MCF 10A (cell line): ENCODE results near the gene CGAS. TPM values are rescaled to one million over a fixed set of nuclear protein-coding genes. Genes with fewer than 3 reads are reported as not detected.
A peak's percentile ranks its signal among the peaks of the same experiment; 100 is the strongest.

Experiments used
- BruUV-seq: library from RNA; stranded (reverse); fragments of 400-500 nt; replicated peaks from 2 replicates; lab custom pipeline; 2021; lab: Mats Ljungman, UMichigan
- CTCF ChIA-PET: fragments of 300-600 bp; sonication (Branson Sonifier 250); formaldehyde crosslinking; extraction: SDS; loops from one replicate; lab custom pipeline; 2021; ENCODE audit warnings: antibody characterized with exemption, inconsistent platforms; lab: Yijun Ruan, JAX
- POLR2A ChIA-PET: fragments of 300-600, 350-650 bp; sonication (Branson Sonifier 250); formaldehyde crosslinking; extraction: SDS; loops from one replicate; lab custom pipeline; 2020; ENCODE audit warnings: antibody characterized with exemption, inconsistent platforms; lab: Yijun Ruan, JAX
- DNase-seq: peaks from one replicate; pipeline ENCODE4 v3.0.0-alpha.2; 2018; ENCODE audit not compliant: unreplicated experiment
- H3K27ac Mint-ChIP-seq: one replicate; pipeline ENCODE4 v1.8.0; 2022; ENCODE audit warnings: mild to moderate bottlenecking, low read depth, mixed read lengths; ENCODE audit not compliant: unreplicated experiment
- H3K27me3 Mint-ChIP-seq: one replicate; pipeline ENCODE4 v1.8.0; 2022; ENCODE audit warnings: mixed read lengths; ENCODE audit not compliant: insufficient read depth, unreplicated experiment
- H3K36me3 Mint-ChIP-seq: one replicate; pipeline ENCODE4 v1.8.0; 2022; ENCODE audit warnings: mild to moderate bottlenecking, moderate library complexity, mixed read lengths; ENCODE audit not compliant: insufficient read depth, unreplicated experiment
- H3K4me1 Mint-ChIP-seq: one replicate; pipeline ENCODE4 v1.8.0; 2022; ENCODE audit warnings: mixed read lengths; ENCODE audit not compliant: insufficient read depth, unreplicated experiment
- H3K4me3 Mint-ChIP-seq: one replicate; pipeline ENCODE4 v1.8.0; 2022; ENCODE audit warnings: mild to moderate bottlenecking, moderate library complexity, mixed read lengths; ENCODE audit not compliant: unreplicated experiment
- H3K9me3 Mint-ChIP-seq: one replicate; pipeline ENCODE4 v1.8.0; 2022; ENCODE audit warnings: mixed read lengths; ENCODE audit not compliant: unreplicated experiment
- intact Hi-C: fragments of 100-400 bp; cut with micrococcal nuclease; formaldehyde crosslinking; loops from 2 replicates; pipeline ENCODE4 v1.14.1; 2022
- total RNA-seq: library from RNA; stranded (reverse); gene quantifications from 2 replicates; pipeline ENCODE4 v1.2.3, GENCODE V29; 2022
- TF ChIP-seq, protein P1 (sequence below): fragments of 200-600 bp; IDR thresholded peaks from one replicate; pipeline ENCODE4 v1.8.0; 2022; ENCODE audit warnings: antibody characterized with exemption, mild to moderate bottlenecking; ENCODE audit not compliant: unreplicated experiment

The CGAS gene
- total RNA-seq, 1 experiment from 2014 or later: 11.6 TPM

DNA sequence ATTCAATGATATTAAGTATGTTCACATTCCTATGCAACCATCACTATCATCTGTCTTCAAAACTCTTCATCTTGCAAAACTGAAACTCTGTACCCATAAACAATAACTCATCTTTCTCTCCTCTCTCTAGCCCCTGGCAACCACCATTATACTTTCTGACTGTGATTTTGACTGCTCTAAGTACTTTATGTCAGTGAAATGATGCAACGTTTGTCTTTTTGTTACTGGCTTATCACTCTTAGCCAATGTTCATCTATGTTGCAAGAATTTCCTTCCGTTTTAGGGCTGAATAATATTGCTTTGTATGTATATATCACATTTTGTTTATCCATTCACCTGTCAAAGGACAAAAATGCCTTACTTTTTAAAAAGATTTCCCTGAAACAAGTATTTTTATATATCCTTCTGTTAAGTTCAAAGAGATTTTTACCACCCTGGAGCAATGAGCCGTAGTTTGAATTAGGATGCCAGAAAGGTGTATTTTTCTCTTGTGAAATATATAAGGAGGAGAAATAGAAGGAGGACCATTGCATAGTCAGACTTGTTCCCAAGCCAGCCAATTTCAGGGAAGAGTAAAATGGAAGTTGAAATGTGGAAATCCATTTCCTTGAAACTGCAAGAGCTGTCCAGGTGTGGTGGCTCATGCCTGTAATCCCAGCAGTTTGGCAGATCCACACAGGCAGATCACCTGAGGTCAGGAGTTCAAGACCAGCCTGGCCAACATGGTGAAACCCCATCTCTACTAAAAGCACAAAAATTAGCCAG lies 4.0 kb upstream of the CGAS start:
- Mint-ChIP-seq H3K27me3 (no peaks in the 10 kb centered on the region), H3K36me3 (peaks cover 3% of the 10 kb centered on the region), H3K9me3 (no peaks in the 10 kb centered on the region), H3K4me3 (peak overlapping the region; percentile 3), H3K27ac (no peak overlapping the region), H3K4me1 (peaks cover 10% of the 10 kb centered on the region)
- TF ChIP-seq, protein P1, sequence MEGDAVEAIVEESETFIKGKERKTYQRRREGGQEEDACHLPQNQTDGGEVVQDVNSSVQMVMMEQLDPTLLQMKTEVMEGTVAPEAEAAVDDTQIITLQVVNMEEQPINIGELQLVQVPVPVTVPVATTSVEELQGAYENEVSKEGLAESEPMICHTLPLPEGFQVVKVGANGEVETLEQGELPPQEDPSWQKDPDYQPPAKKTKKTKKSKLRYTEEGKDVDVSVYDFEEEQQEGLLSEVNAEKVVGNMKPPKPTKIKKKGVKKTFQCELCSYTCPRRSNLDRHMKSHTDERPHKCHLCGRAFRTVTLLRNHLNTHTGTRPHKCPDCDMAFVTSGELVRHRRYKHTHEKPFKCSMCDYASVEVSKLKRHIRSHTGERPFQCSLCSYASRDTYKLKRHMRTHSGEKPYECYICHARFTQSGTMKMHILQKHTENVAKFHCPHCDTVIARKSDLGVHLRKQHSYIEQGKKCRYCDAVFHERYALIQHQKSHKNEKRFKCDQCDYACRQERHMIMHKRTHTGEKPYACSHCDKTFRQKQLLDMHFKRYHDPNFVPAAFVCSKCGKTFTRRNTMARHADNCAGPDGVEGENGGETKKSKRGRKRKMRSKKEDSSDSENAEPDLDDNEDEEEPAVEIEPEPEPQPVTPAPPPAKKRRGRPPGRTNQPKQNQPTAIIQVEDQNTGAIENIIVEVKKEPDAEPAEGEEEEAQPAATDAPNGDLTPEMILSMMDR: no peak
- peak; percentile 90 for DNase-seq
- ChIA-PET CTCF (no interaction called here), POLR2A (interaction anchor here (0.6 to 1.5 kb wide), 5 partner anchors 10 to 130 kb away, joined by 3 to 4 read pairs (median 3); no protein-coding TSS in a partner anchor)
- BruUV-seq: no TSS peak
- intact Hi-C loops: no loop called here

DNA sequence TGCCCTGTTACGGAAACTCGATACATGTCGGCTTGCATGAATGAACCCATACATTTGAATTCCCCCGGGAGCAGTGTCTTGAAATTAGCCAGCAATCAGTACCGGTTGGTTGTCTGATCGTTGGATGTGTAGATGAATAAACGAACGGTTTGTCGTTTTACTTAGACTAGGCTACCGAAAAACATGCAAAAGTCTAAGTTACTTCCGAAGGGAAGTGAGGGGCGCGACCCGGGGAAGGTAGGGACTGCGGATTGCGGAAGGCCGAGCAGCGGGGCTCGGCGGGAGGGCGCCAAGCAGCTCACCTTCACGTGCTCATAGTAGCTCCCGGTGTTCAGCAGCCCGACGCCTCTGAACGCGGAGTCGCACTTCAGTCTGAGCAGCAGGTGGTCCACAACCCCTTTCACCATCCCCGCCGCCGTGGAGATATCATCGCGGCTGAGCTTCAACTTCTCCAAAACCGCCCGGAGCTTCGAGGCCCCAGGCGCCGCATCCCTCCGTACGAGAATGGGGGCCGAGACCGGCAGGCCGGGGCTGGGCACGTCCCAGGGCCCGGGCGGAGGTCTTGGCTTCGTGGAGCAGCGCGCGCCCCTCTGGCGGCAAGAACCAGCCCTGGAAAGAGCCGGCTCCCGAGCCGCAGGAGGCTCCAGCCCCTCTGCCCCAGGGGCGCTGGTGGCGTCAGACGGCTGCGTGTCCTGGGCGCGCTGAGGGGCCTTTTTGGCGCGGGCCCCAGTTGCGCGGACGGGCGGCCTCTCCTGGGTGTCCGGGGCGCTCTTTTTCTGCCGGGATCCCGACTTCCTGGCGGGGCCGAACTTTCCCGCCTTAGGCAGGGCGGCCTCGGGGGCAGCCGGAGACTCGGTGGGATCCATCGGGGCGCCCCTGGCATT lies 632 bp downstream of the CGAS start:
- no peaks in the 10 kb centered on the region for H3K27me3 Mint-ChIP-seq
- peaks cover 25% of the 10 kb centered on the region for H3K4me1 Mint-ChIP-seq
- ChIA-PET CTCF (interaction anchor here (0.9 to 2.0 kb wide), 3 partner anchors 10 to 1941 kb away, joined by 3 to 8 read pairs (median 3); partner anchors contain the start of gene MTO1), POLR2A (interaction anchor here (0.8 to 3.3 kb wide), 12 partner anchors 8 to 244 kb away, joined by 3 to 59 read pairs (median 4); partner anchors contain the start of genes EEF1A1 and MTO1)
- peak overlapping the region; percentile 76 for H3K27ac Mint-ChIP-seq
- TF ChIP-seq, protein P1: no peak
- BruUV-seq: TSS peak; percentile 32
- H3K4me3 Mint-ChIP-seq: peak overlapping the region; percentile 89
- peak; percentile 54 for DNase-seq
- no peaks in the 10 kb centered on the region for H3K9me3 Mint-ChIP-seq
- intact Hi-C loops: no loop called here
- H3K36me3 Mint-ChIP-seq: peaks cover 28% of the 10 kb centered on the region

- Mint-ChIP-seq H3K4me1 (peaks cover 19% of the 10 kb centered on the region), H3K4me3 (no peak overlapping the region), H3K27ac (no peak overlapping the region), H3K9me3 (no peaks in the 10 kb centered on the region), H3K36me3 (peaks cover 62% of the 10 kb centered on the region), H3K27me3 (no peaks in the 10 kb centered on the region)
- TF ChIP-seq, protein P1: no peak
- CTCF ChIA-PET: interaction anchor here (0.6 to 1.2 kb wide), 3 partner anchors 51 to 474 kb away, joined by 3 to 4 read pairs (median 3); no protein-coding TSS in a partner anchor
- intact Hi-C loops: no loop called here
- POLR2A ChIA-PET: interaction anchor here (1.7 kb wide), 1 partner anchor 9 kb away, joined by 6 read pairs; the partner anchor contains the start of gene CGAS
- DNase-seq: no peak
- BruUV-seq: no TSS peak
Observed at GRCh38 chr6:73443555-73443954, 8.5 kb downstream of the CGAS start.
